SH-SY5Y (cell line): ENCODE data around the gene OR6C2.

Experiments
- GATA2 ChIP-seq: IDR thresholded peaks from 2 replicates; pipeline ENCODE4 v1.6.1; 2011; ENCODE audit warnings: mild to moderate bottlenecking, low read depth, low read length
- GATA3 ChIP-seq: IDR thresholded peaks from 2 replicates; pipeline ENCODE4 v1.6.1; 2011; ENCODE audit warnings: low read depth, mild to moderate bottlenecking, low read length, moderate library complexity

OR6C2 gene

DNA sequence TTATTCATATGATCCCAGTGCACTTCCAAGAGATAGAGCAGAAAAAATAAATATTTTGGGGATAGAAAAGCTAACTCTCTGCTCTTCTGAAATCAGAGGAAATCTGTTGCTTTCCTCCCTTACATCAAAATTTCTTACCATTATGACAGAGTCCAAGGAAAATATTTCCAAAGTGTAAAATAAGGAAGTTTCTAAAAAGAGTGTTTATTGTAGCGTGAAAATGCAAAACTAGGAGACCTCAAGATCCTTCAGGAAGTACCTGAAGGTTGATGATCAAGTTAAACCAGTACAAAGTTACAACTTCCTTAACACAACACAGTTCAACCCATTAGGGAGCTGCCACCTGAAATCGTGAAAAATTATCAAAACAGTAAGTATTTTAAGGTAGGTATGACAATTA, at the start of gene OR6C2:
OR6C2 (plus strand) TSS at position 301 of the 400 bp plus-strand sequence. CDS start 8,138 bp downstream, outside the sequence.
- TF ChIP-seq GATA3: no peak
- no peak for TF ChIP-seq GATA2

DNA sequence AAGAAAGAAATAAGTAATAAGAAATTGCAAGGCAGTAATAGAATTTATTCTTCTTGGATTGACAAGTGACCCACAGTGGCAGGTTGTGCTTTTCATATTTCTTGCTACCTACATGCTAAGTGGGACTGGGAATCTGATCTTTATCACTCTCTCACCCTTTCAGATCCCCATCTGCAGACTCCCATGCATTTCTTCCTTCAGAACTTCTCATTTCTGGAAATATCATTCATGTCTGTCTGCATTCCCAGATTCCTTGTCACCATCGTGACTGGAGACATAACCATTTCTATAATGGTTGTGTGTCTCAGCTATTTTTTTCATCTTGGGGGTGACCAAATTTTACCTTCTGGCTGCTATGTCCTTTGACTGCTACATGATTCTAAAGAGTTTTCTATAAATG, 47.5 kb upstream of the OR6C2 start:
- no peak for TF ChIP-seq GATA2
- TF ChIP-seq GATA3: no peak

DNA sequence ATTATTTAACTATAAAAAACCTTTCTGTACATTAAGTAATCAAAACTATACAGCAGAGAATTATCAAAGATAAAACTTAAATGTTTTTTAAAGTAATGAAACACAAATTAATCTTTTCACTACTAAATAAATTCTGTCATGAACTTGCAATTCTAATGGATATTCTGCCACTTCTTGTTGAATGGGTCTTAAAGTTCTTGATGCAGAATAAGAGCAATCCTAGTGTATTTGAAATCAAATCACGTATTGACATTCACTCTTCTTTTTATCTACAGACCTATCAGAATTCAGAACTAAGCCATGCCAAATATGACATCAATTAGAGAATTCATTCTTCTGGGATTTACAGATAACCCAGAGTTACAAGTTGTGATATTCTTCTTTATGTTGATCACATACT, 43.6 kb upstream of the OR6C2 start, which contains the start of gene OR6C65:
OR6C65 (plus strand) TSS at position 301 of the 400 bp plus-strand sequence; CDS start at position 301, 0 bp downstream.
- TF ChIP-seq GATA3: no peak
- no peak for TF ChIP-seq GATA2

DNA sequence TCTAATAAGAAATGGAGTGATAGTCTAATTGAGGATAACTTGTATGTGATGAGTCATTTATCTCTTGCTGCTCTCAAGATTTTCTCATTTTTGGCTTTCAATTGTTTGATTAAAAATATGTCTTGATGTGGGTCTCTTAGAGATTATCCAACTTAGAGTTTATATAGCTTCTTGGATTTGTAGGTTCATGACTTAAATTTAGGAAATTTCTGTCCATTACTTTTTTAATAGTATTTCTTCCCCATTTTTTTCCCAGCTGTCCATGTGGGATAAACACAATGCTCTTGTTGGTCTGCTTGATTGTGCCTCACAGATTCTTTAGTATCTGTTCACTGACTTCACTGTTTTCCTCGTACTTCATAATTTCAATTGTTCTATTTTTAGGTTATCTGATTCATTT, 36.0 kb upstream of the OR6C2 start:
- TF ChIP-seq GATA2: no peak
- TF ChIP-seq GATA3: no peak

DNA sequence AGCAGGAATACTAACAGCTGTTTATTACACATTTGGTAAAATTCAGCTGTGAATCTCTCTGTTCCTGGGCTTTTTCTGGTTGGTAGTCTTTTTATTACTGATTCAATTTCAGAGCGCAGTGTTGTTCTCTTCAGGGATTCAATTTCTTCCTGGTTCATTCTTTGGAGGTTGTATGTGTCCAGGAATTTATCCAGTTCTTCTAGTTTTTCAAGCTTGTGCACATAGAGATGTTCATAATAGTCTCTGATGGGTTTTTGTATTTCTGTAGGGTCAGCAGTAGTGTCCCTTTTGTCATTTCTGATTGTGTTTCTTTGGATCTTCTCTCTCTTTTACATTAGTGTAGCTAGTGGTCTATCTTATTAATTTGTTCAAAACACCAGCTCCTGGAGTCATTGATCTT, 26.9 kb upstream of the OR6C2 start:
- no peak for TF ChIP-seq GATA3
- TF ChIP-seq GATA2: no peak

DNA sequence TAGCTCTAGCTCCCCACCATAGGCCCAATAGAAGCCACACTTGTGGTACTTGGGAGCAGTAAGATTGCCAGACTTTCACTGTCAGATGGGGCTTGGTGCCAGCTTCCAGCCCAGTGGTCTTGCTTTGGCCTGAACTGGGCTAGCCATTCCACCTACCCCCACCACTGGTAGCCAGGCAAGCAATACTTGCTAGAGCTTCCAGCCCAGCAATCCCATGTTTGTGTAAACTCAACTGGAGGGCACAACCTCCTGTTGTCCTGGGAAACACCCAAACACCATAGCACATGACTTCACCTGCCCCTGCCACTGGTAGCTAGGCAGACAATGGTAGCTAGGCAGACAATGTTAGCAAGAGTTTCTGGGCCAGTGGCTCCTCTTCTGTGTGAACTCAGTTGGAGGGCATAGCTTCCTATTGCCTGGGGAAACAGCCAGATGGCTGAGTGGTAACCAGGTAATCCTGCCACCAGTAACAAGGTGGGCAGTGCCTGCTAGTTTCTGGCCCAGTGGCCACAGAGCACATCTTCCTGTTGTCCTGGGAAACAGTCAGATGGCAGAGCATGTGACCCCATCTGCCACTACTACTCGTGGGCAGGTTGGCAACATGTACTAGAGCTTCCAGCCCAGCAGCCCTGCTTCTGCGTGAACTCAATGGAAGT, 23.4 kb upstream of the OR6C2 start:
- TF ChIP-seq GATA3: no peak
- no peak for TF ChIP-seq GATA2

DNA sequence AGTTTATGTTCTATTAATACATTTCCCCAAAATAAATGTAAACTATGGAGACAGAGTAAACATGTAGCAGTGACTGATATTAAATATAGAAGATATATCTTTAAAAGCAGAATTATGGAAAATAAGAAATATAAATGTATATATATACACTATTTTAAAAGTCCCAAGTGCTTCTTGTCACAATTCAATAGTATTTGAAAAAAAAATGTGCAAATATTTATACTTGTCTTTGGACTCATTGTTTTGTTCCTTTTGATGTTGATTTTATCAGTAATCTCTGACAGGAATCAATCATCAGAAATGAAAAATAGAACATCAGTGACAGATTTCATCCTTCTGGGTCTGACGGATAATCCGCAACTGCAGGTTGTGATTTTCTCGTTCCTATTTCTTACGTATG, 17.9 kb upstream of the OR6C2 start, which contains the start of gene OR6C76:
OR6C76 (plus strand) TSS at position 301 of the 400 bp plus-strand sequence; CDS start at position 301, 0 bp downstream.
- TF ChIP-seq GATA2 (no peak), GATA3 (no peak)

DNA sequence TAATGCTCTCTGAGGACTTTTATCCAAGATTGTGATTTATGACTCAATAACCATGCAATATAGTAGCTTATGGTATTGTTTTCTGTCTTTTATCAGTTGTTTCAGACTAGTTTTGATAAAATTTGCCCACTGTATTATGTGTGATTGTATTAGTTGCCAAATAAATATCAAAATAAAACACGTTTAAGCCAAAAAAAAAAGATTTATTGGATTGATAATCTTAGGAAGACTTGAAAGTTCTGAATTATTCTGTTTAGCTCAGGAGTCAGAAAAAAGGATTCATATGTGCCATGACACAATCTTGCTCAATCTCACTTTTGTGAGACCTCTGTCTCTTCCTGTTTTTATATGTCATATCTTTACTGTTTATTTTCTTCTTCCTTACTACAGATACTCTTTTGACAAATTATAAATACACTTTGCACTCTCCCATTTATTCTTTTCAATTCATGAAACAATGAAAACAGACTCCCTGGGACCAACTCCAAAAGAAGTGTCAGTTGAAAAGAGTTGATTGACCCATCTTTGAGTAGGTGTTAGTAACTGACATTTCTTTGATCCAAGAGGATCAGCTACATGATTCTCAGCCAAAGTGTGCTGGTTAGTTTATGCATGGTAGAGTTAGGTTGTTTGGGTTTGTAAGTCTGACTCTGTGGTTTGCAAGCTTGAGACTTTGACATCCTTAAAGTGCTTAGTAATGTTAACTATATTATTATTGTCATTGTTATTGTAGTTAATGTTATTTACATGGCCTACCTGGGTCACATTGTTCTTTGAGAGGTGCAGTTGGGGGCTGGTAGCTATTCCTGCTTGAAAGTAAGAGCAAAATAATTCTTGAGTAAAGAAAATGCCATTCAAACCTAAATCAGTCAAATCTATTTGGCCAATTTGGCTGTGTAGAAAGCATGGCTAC, 15.3 kb upstream of the OR6C2 start:
- no peak for TF ChIP-seq GATA2
- no peak for TF ChIP-seq GATA3

DNA sequence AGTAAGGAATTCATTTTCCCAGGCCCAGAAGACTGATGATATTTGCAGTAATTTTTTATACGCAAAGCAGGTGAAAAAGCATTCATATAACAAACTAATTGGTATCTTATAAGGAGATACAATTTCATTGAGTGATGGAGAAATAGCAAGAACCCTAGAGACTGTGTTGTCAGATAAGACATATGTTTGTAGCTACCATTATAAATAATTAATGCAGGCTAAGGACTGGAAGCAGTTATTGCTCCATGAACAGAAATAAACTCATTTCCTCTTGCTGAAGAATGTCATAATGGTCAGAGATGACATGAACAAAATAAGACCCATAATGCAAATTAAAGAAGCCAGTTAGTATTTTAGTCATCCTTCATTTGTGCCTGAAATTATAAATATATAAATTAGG, 1.5 kb downstream of the OR6C2 start:
- TF ChIP-seq GATA3: no peak
- no peak for TF ChIP-seq GATA2

DNA sequence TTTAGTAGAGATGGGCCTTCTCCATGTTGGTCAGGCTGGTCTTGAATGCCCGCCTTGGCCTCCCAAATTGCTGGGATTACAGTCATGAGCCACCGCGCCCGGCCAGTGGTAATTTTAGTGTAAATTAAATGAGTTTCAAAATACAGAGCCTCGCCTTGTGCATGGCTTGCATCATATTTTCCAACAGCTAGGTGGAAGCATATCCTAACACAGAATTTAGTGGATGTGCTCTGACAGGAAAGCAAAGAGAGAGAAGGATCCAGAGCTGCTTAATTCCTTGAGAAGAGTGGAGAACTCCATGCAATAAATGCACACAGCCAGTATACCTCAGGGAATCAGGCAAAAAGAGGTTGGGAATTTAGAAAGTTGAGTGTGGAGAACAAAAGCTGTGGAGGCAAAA, 2.5 kb downstream of the OR6C2 start:
- TF ChIP-seq GATA3 (no peak), GATA2 (no peak)

DNA sequence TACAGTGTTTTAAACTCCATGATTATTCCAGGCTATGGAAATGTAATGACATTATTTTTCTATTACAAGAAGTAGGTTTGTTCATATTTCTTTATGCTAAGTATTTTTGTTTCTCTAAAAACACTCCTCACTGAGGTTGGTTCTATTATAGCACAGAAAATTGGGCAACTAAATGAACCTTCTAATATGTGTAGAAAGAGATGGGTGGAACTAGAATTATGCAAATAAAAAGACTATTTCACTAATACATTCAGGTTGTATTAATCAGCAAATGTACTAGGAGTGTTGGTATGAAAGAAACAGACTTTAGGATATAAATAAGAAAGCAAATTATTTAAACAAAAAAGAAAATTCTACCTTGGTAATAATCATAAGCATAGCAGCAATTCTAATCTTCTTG, 4.9 kb downstream of the OR6C2 start:
- TF ChIP-seq GATA2: no peak
- TF ChIP-seq GATA3: no peak

DNA sequence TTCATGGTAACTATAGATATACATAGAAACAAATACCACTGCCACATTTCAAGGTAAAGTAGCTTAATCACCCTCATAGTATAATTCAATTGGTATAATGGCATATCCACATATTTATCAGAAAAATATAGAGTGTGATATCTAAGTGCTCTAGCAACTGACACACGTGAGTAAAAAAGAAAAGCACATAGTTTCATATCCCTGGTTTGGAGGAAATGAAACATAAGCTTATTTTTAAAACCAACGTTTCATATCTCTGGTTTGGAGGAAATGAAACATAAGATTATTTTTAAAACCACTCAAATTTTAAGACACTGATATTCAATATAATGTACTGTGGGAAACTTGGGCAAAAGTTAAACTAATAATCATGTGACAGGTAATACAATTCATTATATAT, 24.0 kb downstream of the OR6C2 start:
- TF ChIP-seq GATA3: no peak
- no peak for TF ChIP-seq GATA2

DNA sequence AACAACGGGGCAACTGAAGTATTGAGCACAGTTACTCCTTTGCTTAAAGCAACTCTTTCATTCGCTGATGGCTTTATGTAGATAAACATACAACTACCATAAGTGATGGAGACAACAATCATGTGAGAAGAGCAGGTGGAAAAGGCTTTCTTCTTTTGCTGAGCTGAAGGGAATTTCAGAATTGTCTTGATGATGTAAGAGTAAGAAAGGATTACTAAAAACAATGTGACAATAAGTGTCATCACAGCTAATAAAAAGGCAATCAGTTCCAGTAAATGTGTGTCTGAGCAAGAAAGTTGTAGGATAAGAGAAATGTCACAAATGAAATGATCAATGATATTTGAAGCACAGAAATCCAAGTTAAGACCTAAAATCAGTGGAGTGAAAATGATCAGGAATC, 25.4 kb downstream of the OR6C2 start:
- TF ChIP-seq GATA3: no peak
- TF ChIP-seq GATA2: no peak

DNA sequence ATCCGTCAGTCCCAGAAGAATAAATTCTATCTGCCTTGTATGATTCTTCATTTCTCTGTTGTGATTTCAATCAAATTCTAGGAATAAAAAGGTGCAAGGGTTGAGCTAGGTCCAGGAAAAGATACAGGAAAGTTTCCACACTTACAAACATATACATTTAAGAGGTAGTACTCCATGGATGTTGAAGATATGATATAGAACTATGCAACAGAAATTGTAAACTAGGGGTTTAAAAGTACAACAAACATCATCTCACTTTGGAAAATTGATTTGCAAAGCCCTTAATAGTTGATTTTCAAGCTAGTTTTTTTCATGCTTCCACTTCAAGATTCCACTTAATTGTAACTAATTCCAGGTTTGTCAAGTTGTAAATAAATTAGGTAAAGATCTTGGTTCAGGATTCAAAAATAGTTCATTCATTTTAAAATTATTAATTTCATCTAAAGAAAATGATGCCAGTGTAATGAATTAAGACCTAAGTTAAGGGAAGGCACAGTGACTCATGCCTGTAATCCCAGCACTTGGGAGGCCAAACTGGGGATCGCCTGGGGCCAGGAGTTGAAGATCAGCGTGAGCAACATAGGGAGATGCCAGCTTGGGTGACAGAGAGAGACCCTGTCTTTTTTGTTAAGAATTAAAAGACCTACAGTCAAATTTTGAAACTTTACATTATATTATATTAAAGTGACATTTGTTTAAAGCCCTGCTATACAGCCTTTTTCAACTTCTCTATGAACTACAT, 26.4 kb downstream of the OR6C2 start, which contains the start of gene OR6C70:
OR6C70 (minus strand) TSS at position 51 of the 742 bp plus-strand sequence; CDS start at position 51, 0 bp downstream.
- TF ChIP-seq GATA3 (no peak), GATA2 (no peak)

DNA sequence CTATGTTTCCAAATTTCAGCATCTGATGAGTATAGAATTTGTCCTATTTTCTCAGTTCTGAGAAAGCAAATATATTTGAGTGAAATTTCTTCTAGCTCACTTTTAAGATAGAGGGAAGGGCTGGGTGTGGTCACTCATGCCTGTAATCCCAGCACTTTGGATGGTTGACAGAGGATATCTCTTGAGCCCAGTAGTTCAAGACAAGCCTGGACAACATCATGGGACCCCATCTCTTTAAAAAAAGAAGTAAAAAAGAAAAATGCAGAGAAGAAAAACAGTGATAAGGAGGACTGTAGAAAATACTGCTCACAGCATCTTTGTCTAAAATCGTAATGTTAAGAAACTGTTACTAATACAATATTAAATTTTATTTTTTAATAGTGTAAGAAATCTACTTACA, 28.4 kb downstream of the OR6C2 start:
- TF ChIP-seq GATA2 (no peak), GATA3 (no peak)
